LNCAP (cell line): ENCODE measurements around the gene IPCEF1.

ENCODE experiments used
- TF ChIP-seq, protein P1 (sequence below): fragments of 450-650 bp; IDR thresholded peaks from 2 replicates; pipeline ENCODE4 v1.5.1; 2017; ENCODE audit warnings: mild to moderate bottlenecking

Gene IPCEF1

DNA sequence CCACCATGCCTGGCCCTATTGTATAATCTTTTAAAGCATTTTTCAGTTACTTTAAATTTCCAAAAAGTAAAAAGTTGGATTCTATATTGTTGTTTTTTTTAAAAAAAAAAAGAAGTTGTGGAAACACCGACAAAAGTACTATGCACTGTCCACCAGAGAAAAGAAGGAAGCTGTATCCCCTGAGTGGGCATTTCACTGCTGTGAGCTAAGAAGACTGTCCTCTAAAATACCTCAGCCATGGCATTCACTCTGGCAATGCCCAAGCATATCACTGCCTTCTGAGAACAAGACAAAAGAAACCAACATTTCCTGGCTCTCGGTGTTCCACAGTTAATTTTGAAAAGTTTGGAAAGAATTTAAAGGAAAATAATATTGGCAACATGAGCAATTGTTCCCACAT is 117.8 kb downstream of the IPCEF1 start:
- TF ChIP-seq, protein P1, sequence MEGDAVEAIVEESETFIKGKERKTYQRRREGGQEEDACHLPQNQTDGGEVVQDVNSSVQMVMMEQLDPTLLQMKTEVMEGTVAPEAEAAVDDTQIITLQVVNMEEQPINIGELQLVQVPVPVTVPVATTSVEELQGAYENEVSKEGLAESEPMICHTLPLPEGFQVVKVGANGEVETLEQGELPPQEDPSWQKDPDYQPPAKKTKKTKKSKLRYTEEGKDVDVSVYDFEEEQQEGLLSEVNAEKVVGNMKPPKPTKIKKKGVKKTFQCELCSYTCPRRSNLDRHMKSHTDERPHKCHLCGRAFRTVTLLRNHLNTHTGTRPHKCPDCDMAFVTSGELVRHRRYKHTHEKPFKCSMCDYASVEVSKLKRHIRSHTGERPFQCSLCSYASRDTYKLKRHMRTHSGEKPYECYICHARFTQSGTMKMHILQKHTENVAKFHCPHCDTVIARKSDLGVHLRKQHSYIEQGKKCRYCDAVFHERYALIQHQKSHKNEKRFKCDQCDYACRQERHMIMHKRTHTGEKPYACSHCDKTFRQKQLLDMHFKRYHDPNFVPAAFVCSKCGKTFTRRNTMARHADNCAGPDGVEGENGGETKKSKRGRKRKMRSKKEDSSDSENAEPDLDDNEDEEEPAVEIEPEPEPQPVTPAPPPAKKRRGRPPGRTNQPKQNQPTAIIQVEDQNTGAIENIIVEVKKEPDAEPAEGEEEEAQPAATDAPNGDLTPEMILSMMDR: no peak

DNA sequence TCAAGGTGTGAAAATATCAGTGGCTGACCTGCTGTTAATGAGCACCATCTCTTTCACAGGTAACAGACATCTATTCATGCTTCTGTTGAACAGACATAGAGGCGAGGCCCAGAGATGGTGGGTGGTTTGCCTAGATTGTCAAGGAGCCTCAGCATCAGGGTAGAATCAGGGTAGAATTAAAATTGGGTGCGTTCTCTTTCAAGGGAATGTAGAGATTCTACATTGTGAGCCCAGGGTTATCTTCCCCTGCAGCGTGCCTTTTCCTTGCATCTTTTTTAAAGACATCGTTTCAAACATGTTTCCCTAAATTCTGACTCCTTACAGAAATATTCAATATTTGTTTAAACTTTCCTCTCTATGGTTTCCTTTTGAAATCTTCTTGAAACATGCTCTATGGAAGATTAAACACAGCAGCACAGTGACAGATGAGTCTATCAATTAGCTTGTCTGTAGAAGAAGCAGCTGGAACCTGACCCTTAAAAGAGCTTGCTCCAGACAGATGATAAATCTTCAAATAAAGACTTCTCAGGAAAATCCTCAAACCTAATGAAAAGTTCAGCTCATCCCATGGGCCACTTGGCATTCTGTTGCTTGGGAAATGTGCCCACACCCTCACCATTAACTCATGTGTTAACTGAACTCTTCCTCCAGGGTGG is 119.8 kb downstream of the IPCEF1 start:
- TF ChIP-seq, protein P1: no peak

DNA sequence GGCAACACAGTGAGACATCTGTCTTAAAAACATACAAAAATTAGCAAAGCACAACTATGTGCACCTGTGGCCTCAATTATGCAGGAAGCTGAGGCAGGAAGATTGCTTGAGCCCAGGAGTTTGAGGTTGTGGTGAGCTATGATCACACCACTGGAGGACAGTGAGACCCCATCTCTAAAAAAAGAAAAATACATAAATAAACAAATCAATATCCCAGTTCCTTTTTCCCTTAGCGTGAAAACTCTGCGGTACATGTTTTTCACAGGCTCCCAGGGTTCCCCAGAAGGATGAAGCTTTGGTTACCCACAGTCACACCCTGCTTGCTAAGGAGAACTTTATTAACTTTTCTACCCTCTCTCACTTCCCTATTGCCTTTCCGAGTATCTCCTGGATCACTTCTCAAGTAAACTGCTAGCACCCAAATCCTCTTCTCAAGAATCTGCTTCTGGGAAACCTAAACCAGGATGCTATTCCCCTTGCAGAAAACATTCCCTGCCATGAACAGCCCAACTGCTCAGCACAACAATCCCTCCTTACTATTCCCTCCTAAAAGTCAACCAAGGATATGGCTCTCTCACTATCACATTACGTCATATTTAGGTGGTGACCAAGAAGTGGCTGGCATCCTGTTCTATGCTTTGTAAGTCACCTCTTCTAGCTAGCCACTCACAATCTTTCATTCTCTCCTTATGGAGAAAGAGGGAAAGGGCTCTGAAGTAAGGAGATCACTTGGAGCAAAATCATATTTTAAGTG is 122.4 kb downstream of the IPCEF1 start:
- TF ChIP-seq, protein P1: no peak

DNA sequence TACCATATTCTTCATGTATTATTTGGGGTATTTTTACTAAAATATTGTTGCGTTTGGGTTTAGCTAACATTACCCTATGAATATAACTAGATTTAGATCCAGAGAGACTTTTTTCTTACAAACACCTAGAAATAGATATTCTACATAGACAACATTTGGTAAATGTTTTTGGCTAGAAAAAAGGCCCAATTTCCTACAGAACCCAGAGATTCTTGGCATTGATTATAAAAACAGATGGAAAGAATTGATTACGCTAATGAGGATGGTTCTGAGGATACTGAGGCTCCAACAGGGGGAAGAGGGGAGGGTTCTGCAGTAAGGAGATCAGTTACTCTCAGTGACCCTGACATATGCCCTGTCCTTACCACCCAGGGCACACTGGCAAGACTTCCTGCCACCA is 123.2 kb downstream of the IPCEF1 start:
- TF ChIP-seq, protein P1: no peak

DNA sequence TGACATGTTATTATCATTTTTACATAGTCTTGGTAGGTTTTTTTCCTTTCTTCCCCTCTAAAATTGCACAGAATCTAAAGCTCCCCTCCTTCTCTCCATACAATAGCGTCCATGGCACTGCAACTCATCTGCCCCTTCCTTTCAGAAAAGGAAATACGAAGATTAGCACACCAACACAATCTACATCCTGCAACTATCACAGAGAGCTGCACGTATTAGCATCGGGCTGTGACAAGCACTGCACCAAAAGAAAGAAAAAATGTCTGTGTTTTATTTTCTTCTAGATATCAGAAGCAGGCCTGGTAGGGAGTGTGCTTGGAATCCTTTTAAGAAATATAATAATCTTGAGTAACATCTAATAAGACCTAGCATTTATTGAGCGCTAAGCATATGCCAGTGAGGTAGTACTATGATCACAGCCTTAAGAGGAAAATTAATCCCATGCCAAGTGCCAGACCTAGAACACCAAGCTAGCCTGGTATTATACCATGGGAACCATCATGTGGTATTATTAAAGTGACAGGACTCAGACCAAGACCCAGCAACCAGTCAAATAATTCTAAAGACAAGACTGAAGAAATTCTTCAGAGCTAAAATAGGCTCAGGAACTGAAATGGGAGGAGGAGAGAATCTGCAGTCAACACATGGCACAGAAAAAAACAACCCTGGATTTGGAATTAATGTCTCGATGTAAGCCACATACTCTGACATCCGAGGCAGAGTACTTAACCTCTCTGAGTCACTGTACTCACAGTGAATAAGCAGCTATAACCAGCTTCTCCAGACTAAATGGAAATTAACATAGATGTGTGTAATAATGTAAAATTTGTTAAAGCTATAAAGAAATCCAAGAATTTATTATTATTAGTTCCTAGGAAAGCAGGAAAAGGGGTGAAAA is 124.3 kb downstream of the IPCEF1 start:
- TF ChIP-seq, protein P1: no peak

DNA sequence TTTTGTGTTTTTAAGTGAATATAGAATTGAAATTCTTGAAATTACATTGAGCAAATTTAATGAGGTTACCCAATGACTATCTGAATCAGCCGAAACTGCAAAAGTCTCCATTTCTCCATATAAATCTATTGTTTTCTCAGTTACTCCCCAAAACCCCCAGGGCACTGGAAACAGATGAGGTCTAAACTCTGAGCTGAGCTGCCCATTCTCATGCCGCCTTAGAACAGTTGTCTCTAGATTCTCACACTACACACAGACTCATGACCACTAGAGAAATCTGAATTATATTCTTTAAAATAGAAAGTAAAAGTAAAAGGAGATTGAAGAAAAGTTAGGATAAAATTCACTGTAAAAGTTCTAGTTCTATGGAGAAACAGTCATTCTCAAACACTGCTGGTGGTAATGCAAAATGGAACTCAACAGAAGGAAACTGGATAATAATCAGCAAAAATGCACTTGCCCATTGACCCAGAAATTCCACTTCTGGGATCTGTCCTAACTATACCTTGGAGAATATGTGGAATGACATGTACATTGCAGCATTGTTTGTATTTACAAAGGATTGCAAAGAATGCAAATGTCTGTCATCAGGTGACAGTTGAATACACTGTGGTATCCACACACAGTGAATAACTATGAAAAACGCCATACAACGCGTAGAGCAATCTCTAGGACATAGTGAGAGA is 125.5 kb downstream of the IPCEF1 start:
- TF ChIP-seq, protein P1: no peak

DNA sequence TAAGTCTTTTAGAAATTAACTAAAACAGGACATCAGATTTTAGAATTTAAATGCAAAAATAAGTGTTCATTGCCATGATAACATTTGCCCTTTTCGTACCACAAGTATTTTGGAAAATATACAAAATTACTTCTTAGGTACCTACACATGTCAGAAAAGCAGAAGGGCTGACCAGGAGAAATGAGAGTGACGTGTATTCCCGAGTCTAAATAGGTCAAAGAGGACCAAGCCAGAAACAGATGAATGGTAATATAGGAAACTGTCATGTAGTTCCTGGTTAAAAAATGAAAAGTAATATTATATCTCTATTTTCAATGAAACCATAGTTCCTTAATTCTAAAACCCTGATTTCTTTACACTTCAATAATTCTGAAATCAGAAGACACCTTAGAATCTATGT is 126.2 kb downstream of the IPCEF1 start:
- TF ChIP-seq, protein P1: no peak
